T-helper 1 cell treated with Interleukin-12 subunit alpha and Interleukin-12 subunit beta and Interleukin-4 antibody, amounts not matched to agents 30 ng/mL and 1 ng/mL, for 36 hours (primary cell): ENCODE results near the gene PGM3. TPM values are rescaled to one million over a fixed set of nuclear protein-coding genes. Genes with fewer than 3 reads are reported as not detected.

Experiments
- intact Hi-C: fragments of 100-400 bp; cut with micrococcal nuclease; formaldehyde crosslinking; loops from one replicate; pipeline ENCODE4 v1.15.1; 2024
- total RNA-seq: library from RNA; stranded (reverse); gene quantifications from 2 replicates; pipeline ENCODE4 v1.2.3, GENCODE V29; 2022

The PGM3 gene
- total RNA-seq, 1 donor from 2014 or later: 20.2 TPM

DNA sequence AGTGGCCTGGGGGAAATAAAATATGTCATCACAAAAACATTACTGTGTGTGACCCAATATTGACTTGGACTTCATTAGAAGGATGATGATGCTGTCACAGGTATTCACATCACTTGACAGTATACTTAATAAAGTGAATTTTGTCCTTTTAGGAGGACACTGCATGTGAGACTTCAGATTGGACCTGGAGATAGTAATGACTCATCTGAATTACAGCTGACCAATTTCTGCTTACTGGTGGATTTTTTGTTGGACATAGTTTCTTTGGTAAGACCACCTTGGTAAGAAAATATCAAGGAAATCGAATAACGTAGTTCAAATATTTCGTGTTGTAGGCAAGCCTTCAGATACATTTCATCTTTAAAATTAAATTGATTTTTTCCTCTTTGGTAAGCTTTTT lies 68.5 kb downstream of the PGM3 start:
- intact Hi-C loops: no loop called here

DNA sequence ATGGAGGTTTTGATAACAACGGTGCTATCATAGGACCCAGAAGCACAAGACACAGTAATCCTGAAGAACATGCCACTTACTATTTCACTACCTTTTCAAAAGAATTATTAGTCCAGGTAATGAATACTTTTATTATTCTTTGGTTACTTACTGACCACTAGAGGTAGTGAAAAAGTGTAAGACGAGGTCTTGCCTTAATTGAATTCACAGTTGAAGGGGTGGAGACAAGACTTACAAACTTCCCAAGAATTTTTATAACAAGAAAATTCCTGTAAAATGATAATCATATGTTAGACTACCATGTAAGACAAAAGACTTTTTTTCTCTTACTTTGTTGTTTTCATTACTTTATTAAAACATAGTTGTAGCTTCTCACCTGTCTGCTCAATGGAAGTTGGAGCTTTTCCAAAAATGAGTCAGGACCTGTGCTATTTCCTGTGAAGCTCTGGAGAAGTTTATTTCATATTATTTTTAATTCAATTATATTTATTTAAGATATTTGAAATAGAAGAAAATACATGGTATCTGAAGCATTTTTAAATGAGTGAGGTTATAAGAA lies 73.2 kb downstream of the PGM3 start:
- intact Hi-C loops: no loop called here

DNA sequence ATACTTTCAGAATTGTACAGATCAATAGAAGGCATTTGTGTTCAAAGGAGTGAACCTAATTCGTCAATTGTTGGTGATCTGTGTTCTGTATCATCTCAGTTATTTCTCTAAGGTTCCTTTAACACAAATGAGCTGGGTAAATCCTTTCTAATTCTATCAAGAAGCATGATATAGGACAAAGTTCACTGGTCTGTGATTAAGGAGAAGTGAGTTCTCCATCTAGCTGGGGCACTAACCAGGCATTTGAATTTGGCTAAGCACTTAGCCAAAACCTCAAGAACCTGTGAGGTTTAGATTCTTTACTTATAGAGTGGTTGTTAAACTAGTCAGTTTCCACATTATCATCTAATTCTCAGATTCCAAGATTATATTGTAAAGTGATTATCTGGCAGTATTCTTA lies 75.3 kb downstream of the PGM3 start:
- intact Hi-C loops: no loop called here

Other genes with a start within 250 kb of the PGM3 start
- 5.3 and 5.4 TPM in 2 replicates for gene UBE3D, start 127.4 kb downstream of the PGM3 start, total RNA-seq
- 15.0 and 17.4 TPM in 2 replicates for gene DOP1A, start 125.6 kb downstream of the PGM3 start, total RNA-seq
- 1.4 TPM in 2 replicates for gene RWDD2A, start 92 bp upstream of the PGM3 start, total RNA-seq
- gene ME1, start 237.8 kb upstream of the PGM3 start, total RNA-seq: 0.07 TPM in 1 of 2 replicates, not detected in the other